ENCODE measurements around the gene NEGR1.

NEGR1 gene

GRCh38 chr1:71850515-71850914 lies 431.8 kb downstream of the NEGR1 start:
- no peaks in the 10 kb centered on the region for H3K9me3 ChIP-seq (ENCODE audit: insufficient read depth, low read depth, low read length)
- H3K27me3 ChIP-seq (ENCODE audit: insufficient read depth, low read length, poor library complexity, severe bottlenecking) = no peaks in the 10 kb centered on the region
- peaks cover 18% of the 10 kb centered on the region for H3K4me1 ChIP-seq (ENCODE audit: insufficient read depth, low read length, poor library complexity, severe bottlenecking)
- H2AFZ ChIP-seq (ENCODE audit: low read length) = no peak overlapping the region
- H3K4me3 ChIP-seq (ENCODE audit: low read length, poor library complexity, severe bottlenecking) = no peak overlapping the region
- no peak overlapping the region for H3K4me2 ChIP-seq (ENCODE audit: low read depth, low read length, poor library complexity, severe bottlenecking)
- H3K9me2 ChIP-seq (replicated peaks; ENCODE audit: low read depth, low read length) = no peaks in the 10 kb centered on the region
- H3K79me2 ChIP-seq (ENCODE audit: insufficient read depth, low read length) = no peaks in the 10 kb centered on the region
- no peaks in the 10 kb centered on the region for H3K36me3 ChIP-seq (ENCODE audit: insufficient read depth, low read length)
- TF ChIP-seq EZH2phosphoT487 (IDR thresholded peaks at IDR 0.05; ENCODE audit: borderline replicate concordance) (no peak), CTCF (conservative IDR thresholded peaks at IDR 0.05; ENCODE audit: low read length) (no peak)
- no peaks in the 10 kb centered on the region for H4K20me1 ChIP-seq (ENCODE audit: insufficient read depth, low read length, poor library complexity, severe bottlenecking)
- no peak overlapping the region for H3K9ac ChIP-seq (ENCODE audit: low read depth, low read length, poor library complexity, severe bottlenecking)
- no peaks in the 10 kb centered on the region for H3F3A ChIP-seq (ENCODE audit: low read depth)

GRCh38 chr1:71843012-71843411 lies 439.3 kb downstream of the NEGR1 start:
- Histone ChIP-seq H4K20me1 (ENCODE audit: insufficient read depth, low read length, poor library complexity, severe bottlenecking) (no peaks in the 10 kb centered on the region), H3K9me2 (replicated peaks; ENCODE audit: low read depth, low read length) (no peaks in the 10 kb centered on the region), H3K4me1 (ENCODE audit: insufficient read depth, low read length, poor library complexity, severe bottlenecking) (no peaks in the 10 kb centered on the region), H3K36me3 (ENCODE audit: insufficient read depth, low read length) (no peaks in the 10 kb centered on the region), H3K4me3 (ENCODE audit: low read length, poor library complexity, severe bottlenecking) (no peak overlapping the region), H3K9me3 (ENCODE audit: insufficient read depth, low read depth, low read length) (no peaks in the 10 kb centered on the region), H3K27me3 (ENCODE audit: insufficient read depth, low read length, poor library complexity, severe bottlenecking) (no peaks in the 10 kb centered on the region), H3F3A (ENCODE audit: low read depth) (no peaks in the 10 kb centered on the region), H2AFZ (ENCODE audit: low read length) (no peak overlapping the region), H3K4me2 (ENCODE audit: low read depth, low read length, poor library complexity, severe bottlenecking) (no peak overlapping the region), H3K79me2 (ENCODE audit: insufficient read depth, low read length) (no peaks in the 10 kb centered on the region), H3K9ac (ENCODE audit: low read depth, low read length, poor library complexity, severe bottlenecking) (no peak overlapping the region)
- TF ChIP-seq CTCF (conservative IDR thresholded peaks at IDR 0.05; ENCODE audit: low read length) (no peak), EZH2phosphoT487 (IDR thresholded peaks at IDR 0.05; ENCODE audit: borderline replicate concordance) (no peak)

GRCh38 chr1:71839876-71840275 lies 442.5 kb downstream of the NEGR1 start:
- Histone ChIP-seq H3K9ac (ENCODE audit: low read depth, low read length, poor library complexity, severe bottlenecking) (no peak overlapping the region), H4K20me1 (ENCODE audit: insufficient read depth, low read length, poor library complexity, severe bottlenecking) (no peaks in the 10 kb centered on the region), H3K9me3 (ENCODE audit: insufficient read depth, low read depth, low read length) (no peaks in the 10 kb centered on the region), H3K4me2 (ENCODE audit: low read depth, low read length, poor library complexity, severe bottlenecking) (no peak overlapping the region), H3K36me3 (ENCODE audit: insufficient read depth, low read length) (no peaks in the 10 kb centered on the region), H3K27me3 (ENCODE audit: insufficient read depth, low read length, poor library complexity, severe bottlenecking) (no peaks in the 10 kb centered on the region), H3K9me2 (replicated peaks; ENCODE audit: low read depth, low read length) (no peaks in the 10 kb centered on the region), H2AFZ (ENCODE audit: low read length) (no peak overlapping the region), H3K4me1 (ENCODE audit: insufficient read depth, low read length, poor library complexity, severe bottlenecking) (peaks cover 1% of the 10 kb centered on the region), H3K4me3 (ENCODE audit: low read length, poor library complexity, severe bottlenecking) (no peak overlapping the region), H3K79me2 (ENCODE audit: insufficient read depth, low read length) (no peaks in the 10 kb centered on the region), H3F3A (ENCODE audit: low read depth) (no peaks in the 10 kb centered on the region)
- TF ChIP-seq CTCF (conservative IDR thresholded peaks at IDR 0.05; ENCODE audit: low read length) = no peak

Measured in Loucy (cell line).